Activated T-cell treated with anti-CD3 and anti-CD28 coated beads, Interleukin-2, amount 50 U/mL, for 1 hour (primary cell): ENCODE results near the gene RTCB.
"Not testable (repeated sequence)": the region's sequence is repeated elsewhere in the genome, so short reads cannot be mapped to it uniquely, and the experiment has no call there.

Experiments
- DNase-seq: peaks from one replicate; pipeline ENCODE4 v3.0.0-alpha.2; 2020

RTCB gene

DNA sequence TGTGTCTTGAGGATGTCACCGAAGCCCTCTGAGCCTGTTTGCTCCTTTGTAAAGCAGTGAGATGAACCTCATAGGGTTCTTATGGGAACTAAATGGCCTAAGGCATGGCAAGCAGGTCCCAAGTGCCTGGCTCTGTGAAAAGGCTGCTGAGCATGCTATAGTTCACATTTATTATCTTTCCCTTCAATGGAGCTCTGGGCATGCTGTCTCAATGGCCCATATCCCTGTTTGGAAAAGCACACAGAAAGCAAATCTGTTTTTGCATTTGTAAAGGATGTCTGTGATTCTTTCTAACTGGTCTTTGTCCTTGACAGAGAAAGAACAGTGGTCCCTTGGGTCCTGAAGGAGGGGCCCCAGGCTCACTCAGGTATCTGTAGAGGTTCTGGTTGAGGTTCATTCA is 26.4 kb downstream of the RTCB start:
- DNase-seq: no peak

DNA sequence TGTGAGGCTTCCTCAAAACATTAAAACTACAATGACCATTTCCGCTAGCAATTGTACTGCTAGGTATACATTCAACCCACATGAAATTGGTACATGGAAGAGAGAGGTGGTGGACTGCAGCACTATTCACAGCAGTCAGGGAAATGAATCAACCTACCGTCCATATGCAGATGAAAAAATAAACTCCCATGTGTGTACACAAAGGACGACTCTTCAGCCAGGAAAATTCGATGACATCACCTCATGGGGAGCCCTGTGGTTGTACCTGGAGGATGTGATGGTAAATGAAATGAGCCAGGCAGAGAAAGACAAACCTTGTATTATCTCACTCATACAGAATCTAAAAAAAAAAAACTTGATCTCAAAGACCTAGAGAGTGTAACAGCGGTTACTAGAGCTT is 31.1 kb downstream of the RTCB start:
- DNase-seq: no peak

DNA sequence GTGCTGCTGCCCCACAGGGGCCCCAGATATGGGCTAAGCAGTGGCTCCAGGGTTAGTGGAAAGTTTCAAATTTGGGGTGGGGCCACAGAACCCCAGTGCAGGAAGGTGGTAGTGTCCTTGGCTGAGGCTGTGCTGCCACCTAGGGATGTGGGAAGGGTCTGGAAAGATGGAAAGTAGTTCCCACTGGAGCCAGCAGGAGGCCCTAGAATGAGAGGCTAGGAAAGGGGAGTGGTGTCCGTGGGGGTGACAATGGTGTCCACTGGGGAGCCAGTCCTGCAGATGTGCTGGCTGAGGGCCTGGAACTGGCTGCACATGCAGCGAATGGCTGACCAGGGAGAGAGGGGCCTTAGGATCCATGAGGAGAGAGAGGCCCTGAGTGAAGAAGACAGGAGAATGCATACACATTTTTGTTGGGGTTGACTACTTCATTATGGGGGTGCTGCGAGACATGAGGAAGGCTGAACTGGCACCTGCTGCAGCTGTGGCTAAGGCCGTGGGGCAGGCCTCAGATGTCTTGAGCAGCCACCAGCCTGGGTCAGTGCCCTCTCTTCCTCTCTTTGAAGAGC is 33.3 kb downstream of the RTCB start:
- DNase-seq: no peak

DNA sequence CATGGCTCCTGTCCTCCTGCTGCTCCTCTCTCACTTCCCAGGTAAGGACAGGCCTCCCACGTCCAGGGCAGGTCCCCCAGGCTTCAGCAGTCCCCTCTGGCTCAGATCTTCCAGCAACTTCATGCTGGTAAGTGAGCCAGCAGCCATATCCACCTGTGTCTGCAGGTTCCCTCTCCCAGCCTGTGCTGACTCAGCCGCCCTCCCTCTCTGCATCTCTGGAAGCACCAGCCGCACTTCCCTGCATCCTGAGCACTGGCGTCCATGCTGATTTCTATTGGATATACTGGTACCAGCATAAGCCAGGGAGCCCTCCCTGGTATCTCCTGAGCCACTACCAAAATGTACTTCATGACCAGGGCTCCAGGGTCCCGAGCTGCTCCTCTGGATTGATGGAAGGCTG is 35.4 kb downstream of the RTCB start:
- DNase-seq: no peak

DNA sequence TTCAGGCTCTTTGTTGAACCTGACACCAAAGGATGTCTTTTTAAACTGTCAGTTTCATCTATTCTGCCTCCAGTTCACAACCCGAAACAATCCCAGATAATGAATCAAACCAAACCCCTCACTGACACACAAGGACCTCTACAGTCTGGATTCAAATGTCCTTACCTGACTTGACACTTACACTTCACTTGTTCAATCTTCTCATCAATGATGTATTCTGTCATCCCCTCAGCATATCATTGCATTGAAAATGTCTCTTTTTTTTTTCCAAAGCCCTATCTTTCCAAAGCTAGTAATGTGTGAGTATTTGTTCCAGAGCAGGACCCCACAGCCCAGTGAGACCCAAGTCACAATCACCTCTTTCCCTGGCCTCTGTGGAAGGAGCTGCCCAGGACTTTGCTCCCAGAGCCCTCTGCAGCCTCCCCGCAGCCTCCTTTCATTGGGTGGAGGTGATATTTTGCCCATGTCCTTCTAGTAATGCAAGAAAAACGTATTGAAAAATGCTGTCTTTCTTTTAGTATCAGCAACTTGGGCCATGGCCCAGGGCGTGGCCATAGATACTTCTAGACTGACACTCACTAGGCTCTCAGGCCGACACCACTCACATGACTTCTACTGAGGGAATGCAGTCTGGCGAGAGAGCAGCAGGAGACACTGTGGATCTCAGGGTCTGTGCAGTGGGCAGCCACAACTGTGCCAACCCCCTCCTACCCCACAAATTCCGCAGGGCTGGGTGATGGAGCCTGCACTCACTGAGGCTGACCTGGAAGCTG is 36.2 kb downstream of the RTCB start:
- DNase-seq: no peak

DNA sequence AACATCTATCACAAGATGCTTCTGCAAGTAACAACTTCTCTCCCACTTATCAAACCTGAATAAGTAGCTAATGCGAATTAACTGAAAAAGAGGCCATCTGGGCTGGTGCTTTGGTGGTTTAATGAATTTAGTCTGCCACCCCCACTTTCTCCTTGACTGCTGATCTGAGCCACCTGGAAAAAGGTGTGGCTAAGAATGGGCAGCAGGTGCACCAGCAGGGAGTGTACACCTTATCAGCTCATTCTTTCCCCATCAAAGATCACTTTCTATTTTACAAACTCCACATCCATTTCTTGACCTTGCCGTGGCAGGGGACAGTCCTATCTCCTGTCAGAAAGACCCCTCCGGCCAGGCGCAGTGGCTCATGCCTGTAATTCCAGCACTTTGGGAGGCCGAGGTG is 47.8 kb downstream of the RTCB start:
- no peak for DNase-seq

DNA sequence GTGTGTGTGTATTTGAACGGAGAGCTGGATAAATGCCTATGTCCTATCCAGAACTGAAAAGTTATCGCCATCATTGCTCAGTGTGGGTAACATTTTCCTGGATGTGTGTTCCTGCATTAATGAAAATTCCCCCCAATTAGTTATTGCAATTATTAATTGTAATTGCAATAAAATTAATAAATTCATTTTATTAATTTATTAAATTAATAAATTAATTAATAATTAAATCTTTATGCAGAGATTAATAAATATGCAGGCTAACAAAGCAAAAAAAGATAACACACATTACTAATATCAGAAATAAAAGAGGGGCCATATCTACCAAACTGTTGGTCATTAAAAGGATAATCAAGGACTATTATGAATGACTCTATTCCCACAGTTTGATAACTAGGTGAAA is 50.8 kb downstream of the RTCB start:
- DNase-seq: no peak

DNA sequence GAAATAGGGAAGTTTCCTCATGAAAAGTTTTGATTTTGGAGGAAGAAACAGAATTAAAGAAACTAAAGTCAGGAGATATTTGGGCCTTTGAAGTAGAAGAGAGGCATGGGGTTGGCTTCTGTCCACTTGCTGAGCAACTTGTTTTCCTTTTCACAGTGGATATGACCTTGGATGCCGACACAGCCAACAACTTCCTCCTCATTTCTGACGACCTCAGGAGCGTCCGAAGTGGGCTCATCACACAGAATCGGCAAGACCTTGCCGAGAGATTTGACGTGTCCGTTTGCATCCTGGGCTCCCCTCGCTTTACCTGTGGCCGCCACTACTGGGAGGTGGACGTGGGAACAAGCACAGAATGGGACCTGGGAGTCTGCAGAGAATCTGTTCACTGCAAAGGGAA is 52.0 kb downstream of the RTCB start:
- DNase-seq: not testable (repeated sequence)

DNA sequence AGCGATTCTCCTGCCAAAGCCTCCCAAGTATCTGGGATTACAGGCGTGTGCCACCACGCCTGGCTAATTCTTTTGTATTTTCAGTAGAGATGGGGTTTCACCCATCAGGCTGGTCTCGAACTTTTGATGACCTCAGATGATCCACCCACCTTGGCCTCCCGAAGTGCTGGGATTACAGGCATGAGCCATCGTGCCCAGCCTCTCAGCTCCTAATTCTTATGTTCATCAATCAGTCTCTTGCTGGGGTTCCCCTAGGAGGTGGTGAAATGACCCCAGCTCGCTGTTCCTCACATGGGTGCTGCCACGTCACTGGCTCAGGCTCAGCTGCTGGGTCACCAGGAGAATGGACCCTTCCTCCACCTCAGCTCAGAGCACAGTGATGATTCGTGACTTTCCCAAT is 54.5 kb downstream of the RTCB start, which contains the start of gene RFPL3:
Gene RFPL3 (plus strand): TSS at position 301 of the 400 bp plus-strand sequence. CDS start 205 bp downstream, outside the sequence.
- DNase-seq: not testable (repeated sequence)

DNA sequence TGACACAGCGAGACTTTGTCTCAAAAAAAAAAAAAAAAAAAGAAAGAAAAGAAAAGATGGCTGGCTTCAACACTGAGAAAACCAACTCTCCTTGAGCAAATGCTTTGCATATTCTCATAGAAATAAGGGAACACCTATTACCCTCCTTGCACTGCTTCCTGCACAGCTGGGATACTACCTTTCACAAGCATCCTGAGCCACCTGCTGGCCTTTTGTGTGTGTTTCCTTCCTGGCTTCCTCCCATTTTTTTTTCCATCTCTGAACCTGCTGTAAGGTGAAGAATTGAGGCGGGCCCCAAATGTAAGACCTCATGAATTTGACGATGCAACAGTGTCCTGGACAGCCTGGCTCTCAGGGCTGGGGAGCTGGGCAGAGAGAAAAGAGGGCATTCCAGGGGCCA is 56.3 kb downstream of the RTCB start:
- no peak for DNase-seq

DNA sequence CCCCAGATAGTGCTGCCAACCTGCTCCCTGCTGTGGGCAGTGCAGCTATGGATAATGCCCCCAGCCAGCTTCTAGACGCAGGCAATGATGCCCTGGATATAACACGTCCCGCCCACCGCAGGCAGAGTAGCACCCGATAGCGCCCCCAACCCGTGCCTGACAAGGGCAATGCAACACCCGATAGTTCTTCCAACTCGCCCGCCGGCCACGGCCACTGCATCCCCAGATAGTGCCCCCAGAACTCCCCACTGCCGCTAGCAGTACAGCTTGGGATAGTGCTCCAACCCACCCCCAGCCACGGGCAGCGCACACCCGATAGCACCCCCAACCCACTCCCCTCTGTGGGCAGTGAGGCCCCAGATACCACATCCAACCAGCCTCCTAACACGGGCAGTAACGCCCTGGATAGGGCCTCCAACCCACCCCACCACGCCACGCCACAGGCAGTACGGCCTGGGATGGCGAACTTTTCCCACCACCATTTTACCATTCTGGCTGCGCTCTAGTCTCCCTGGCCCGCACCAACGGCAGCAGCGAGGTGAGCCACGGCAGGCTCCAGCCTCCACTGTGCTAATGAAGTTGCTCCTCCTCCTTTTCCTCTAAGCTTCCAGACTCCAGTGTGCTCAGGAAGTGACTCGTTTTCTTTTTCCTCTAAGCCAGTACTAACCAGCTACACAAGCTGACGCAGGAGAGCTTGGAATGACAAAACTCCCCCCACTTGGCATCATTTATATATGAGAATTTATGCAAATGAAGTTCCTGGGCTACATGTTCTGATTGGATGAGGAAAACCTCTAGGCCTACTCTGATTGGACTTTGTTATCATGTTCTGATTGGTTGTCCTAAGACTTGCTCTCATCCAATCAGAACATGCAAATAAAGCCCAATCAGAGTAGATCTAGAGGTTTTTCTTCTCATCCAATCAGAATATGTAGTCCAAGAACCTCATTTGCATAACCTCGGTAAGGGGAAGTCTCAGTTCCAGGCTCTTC is 57.4 kb downstream of the RTCB start:
- no peak for DNase-seq

DNA sequence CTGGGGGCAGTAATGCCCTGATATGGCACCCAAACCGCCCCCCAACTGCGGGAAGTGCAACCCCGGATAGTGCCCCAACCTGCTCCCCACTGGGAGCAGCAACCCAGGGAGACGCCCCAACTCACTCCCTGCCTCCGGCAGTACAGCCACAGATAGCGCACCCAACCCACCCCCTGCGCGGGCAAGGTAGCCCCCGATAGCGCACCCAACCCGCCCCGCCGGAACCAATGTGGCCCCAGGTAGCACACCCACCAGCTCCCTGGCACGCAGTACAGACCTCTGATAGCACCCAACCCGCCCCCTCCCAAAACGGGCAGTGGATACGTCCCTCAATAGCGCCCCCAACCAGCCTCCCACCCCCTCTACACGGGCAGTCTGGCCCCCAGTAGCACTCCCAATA is 58.2 kb downstream of the RTCB start:
- no peak for DNase-seq

DNA sequence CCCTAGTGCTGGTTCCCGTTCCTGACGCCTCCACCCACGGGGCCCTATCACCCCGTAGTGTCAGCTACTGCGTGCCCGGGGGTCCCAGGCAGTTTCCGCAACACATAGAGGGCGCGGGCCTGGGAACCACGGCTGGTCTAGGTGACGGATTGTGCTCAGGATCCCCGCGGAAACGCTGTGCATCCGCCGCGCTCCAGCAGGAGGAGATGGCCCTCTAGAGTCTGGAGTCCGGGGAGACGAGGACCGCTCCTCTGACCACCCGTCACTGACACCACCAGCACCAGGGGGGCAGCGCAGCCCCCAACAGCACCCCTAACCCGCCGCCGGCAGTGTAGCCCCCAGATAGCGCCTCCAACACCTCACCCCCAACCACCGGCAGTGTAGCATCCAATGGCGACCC is 58.8 kb downstream of the RTCB start:
- no peak for DNase-seq

DNA sequence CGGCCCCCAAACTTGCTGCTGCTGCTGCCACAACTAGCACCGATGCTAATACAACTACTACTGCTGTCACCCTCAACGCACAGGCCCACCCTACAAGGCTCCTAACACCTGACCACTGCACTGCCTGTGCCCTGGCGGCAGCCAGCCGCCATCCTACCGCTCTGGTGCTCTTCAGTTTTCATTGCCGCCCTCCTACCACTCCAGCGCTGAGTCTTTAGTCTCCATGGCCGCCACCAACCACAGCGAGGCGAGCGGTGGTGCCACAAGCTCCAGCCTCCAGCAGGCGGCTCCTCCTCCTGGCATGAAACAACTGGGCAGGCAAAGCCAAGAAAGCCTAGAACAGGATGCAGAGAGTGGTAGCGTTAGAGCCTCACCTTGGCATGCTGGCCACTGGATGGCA is 59.4 kb downstream of the RTCB start:
- no peak for DNase-seq

DNA sequence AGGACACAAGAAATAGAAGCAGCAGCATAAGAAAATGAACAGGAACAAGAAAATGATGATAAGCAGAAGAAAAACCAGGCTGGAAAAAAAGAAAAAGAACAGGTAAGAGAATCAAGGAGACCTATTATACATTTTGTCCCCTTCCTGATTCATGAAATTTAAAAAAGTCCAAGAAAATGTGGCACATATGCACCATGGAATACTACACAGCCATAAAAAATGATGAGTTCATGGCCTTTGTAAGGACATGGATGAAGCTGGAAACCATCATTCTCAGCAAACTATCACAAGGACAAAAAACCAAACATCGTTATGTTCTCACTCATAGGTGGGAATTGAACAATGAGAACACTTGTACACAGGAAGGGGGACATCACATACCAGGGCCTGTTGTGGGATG is 60.2 kb downstream of the RTCB start:
- not testable (repeated sequence) for DNase-seq

DNA sequence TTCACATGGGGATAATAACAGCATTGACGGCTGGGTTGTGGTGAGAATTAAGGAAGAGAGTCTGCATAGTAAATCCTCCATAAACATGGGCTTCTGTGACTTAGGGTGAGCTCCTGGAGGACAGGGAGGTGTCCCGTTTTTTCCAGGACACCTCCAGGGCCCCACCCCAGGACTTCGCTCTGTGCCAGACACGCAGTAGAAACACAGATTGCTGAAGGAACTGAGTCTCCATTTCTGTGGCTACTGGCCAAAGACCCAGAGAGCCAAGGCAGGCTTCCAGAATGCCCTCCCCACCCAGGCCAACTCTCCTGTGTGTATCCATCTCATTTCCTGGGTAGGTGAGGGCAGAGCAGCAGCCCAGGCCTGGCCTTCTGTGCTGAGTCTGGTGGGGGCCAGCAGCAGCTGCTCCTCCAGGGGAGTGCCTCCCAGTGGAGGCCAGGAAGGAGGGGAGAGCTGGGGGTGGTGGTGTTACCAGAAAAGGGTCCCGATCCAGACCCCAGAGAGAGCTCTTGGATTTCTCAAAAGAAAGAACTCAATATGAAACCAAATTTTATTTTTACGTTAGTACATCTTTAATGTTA is 63.9 kb downstream of the RTCB start:
- DNase-seq: no peak

DNA sequence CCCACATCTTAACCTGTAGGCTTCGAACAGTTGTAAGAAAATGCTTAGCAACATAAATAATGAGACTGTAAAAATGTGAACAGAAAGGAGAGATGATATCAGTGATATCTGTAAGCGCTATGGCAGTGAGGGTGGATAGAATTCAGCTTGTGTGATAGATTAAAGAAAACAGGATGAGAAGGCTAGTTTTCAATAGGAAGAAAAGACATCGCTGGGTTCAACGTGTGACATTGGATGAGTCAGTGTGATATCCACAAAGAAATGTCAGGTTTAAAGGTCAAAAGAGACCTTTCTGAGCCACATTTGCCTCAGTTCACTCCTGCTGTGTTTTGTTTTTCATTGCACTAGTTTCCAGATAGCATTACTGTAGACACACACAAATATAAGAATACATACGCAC is 68.1 kb downstream of the RTCB start:
- DNase-seq: no peak

DNA sequence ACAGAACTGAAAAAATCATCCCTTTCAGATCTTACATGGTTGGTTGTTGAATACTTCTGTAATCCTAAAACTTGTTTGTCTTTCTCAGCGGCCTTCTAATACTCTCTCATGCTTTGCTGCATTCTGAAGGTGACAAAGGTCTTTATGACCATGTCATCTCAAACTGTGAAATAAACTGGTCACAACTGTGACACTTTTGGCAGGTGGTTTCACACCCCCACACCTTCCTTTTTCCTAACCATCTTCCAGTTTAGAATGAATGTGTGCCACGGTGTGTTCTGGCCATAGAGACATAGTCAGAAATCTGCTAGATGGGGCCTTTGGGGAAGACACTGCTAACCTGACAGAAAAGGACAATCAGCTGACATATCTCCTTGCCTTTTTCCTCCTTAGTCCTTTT is 69.1 kb downstream of the RTCB start:
- no peak for DNase-seq

DNA sequence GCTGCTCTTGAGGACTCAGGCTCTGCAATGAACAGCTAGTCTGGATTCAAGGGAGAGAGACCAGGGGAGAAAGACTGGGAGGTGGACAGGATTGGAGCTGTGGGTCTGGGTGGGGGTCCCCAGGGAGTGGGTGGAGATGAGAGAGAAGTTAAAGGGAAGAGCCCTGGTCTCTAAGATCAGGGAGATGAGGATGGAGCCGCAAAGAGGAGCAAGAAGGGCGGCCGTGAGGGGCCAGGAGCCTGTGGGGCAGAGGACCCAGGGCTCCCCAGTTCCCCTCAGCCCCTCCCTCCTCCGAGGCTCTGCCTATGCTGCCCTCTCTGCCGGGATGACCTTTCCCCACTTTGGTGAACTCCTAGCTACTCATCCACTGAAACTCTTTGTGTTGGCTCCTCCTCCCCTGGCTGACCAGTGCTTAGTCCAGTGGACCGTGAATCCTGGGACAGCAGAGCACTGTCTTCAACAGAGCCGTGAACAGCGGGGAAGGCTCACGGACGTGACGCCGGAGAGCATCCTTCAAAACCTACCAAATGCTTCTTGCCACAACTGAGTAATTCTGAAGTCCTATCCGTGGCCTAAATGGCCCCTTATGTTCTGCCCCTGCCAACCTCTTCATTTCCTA is 70.8 kb downstream of the RTCB start:
- no peak for DNase-seq

DNA sequence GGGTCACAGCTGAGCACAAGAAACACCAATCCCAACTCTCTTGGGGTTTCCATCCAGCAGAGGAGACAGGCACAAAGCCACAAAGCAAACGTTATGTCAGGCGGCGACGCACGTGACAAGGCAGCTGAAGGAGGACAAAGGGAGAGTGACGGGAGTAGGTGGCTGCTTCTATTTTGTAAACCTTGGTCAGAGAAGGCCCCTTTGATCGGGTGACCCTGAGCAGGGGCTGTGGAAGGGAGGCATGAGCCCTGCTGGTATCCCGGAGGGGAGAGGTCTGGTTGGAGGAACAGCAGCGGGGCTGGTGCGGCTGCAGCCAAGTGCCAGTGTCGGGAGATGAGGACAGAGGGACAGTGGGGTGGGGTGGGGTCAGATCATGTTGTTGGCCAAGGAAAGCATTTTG is 71.6 kb downstream of the RTCB start:
- DNase-seq: no peak

DNA sequence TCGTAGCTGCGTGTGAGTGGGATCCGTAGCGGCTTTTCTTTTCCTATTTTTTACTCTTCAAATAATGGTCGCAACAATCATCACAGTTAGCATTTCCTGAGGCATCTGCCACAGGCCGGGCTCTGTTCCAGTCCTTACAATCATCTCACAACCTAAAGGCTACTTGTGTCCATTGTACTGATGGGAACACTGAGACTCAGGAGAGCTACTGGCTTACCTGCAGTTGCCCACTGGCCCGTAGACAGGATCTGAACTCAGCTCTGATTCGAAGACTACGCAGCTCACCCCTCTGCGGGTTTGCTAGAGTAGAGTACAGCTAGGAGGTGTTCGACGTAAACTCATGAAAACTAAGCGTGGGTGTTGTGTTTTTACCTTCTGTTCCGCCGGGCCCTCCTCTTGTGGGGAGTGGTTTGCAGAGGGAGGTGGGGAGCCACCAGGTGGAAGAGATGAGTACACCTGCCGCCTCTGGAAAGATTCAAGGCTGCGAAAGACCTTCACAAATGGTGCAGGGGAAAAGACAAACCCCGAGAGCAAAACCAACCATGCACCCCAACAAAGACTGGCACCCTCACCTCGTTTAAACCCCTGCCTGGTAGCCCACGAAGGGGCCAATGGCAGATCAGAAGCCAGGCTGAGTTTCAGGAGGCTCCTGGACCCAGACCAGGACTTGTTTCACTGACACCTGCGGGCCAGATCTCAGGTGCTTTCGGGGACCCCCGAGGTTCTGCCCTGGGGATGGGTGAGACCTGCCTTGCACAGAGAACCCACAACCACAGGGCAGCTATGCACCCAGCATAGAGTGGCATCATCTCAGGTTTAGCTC is 72.6 kb downstream of the RTCB start:
- DNase-seq: no peak

DNA sequence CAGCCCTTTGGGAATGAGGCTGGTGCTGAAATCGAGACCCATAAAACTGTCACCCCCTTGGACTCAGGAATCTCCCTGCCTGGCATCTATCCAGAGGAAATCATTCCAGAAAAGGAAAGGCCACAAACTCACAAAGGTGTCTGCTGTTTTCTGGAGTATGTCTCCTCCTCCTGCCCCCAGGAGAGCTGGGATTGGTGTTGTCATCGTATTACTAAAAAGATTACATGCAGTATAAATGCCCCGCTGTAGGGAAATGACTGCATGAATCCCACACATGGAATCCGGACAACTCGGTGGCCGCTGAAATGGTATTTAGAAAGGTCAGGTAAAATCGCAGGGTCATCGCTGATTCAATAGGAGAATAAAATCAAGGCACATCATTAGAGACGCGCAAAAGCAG is 73.3 kb downstream of the RTCB start:
- no peak for DNase-seq
